ENCODE results near the gene CEBPA. TPM values are rescaled to one million over a fixed set of nuclear protein-coding genes. Genes with fewer than 3 reads are reported as not detected.

CEBPA gene
- polyA plus RNA-seq, 3 donors: 17.9 to 76.3 (median 47.5) TPM

- no peak overlapping the region for H3K4me2 ChIP-seq (replicated peaks; ENCODE audit: extremely low read depth, low read length, poor library complexity, severe bottlenecking)
- Mint-ChIP-seq H3K4me3 (no peak overlapping the region), H3K27ac (no peak overlapping the region), H3K36me3 (no peaks in the 10 kb centered on the region), H3K9me3 (peaks cover 0 to 1% (median 0%) of the 10 kb centered on the region in 7 donors), H3K27me3 (ENCODE audit: low read depth in 3 of 3) (peaks cover 0 to 2% (median 2%) of the 10 kb centered on the region in 3 donors), H3K4me1 (peaks cover 48% of the 10 kb centered on the region)
- H3K36me3 ChIP-seq (replicated peaks in 1 of 2; ENCODE audit: control insufficient read depth in 1 of 2, insufficient read depth in 2 of 2, low read length in 2 of 2): no peaks in the 10 kb centered on the region
- DNase-seq: no peak
- intact Hi-C loops (cut with micrococcal nuclease): no loop called here
- WGBS (ENCODE audit: insufficient coverage): 93% methylated on average over 5 of the region's 5 CpGs
- peaks cover 46 to 47% of the 10 kb centered on the region in 2 donors for H3K4me1 ChIP-seq (ENCODE audit: control insufficient read depth in 1 of 2, insufficient read depth in 2 of 2, low read length in 2 of 2)
- no peak overlapping the region for H3K9ac ChIP-seq (ENCODE audit: insufficient read depth, low read length, poor library complexity, severe bottlenecking)
- no peaks in the 10 kb centered on the region for H3K79me2 ChIP-seq (ENCODE audit: insufficient read depth, low read length)
- no peak for TF ChIP-seq CTCF (IDR thresholded peaks at IDR 0.05)
- no peaks in the 10 kb centered on the region for H3K27me3 ChIP-seq (ENCODE audit: control insufficient read depth in 2 of 2, insufficient read depth in 2 of 2, low read length in 2 of 2)
- H3K9me3 ChIP-seq (replicated peaks in 1 of 2; ENCODE audit: control insufficient read depth in 1 of 2, insufficient read depth in 1 of 2, low read length in 2 of 2): no peaks in the 10 kb centered on the region
- H3K4me3 ChIP-seq (replicated peaks in 1 of 3; ENCODE audit: low read depth in 2 of 3, low read length in 3 of 3): no peak overlapping the region
- H4K20me1 ChIP-seq (ENCODE audit: insufficient read depth, low read length): no peaks in the 10 kb centered on the region
- no peak overlapping the region for H3K27ac ChIP-seq (ENCODE audit: low read depth in 1 of 2, low read length in 2 of 2)
- H2AFZ ChIP-seq (ENCODE audit: insufficient read depth, low read depth, low read length, poor library complexity, severe bottlenecking): no peak overlapping the region
Observed at GRCh38 chr19:33335446-33335845, 33.1 kb upstream of the CEBPA start.

DNA sequence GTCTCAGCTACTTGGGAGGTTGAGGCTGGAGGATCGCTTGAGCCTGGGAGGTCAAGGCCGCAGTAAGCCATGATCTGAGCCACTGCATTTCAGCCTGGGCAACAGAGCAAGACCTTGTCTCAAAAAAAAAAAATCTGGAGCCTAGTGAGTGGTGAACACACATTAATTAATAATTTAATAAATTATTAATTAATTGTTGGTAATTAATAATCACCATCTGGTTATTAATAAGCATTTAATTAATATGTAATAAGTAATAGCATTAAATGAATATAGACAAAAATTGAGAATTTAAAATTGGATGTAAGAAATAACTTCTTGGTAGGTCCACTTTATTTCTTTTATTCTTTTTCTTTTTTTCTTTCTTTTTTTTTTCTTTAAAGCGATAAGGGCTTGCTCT lies 31.9 kb upstream of the CEBPA start:
- intact Hi-C loops (cut with micrococcal nuclease): loop anchor here in 1 of 2 donors (5.0 kb wide), 1 partner anchor 38 kb away; the partner anchor contains the start of gene CEBPG
- no peaks in the 10 kb centered on the region for H3K79me2 ChIP-seq (ENCODE audit: insufficient read depth, low read length)
- H3K9me3 ChIP-seq (replicated peaks in 1 of 2; ENCODE audit: control insufficient read depth in 1 of 2, insufficient read depth in 1 of 2, low read length in 2 of 2): no peaks in the 10 kb centered on the region
- H3K9ac ChIP-seq (ENCODE audit: insufficient read depth, low read length, poor library complexity, severe bottlenecking): no peak overlapping the region
- no peaks in the 10 kb centered on the region for H3K36me3 ChIP-seq (replicated peaks in 1 of 2; ENCODE audit: control insufficient read depth in 1 of 2, insufficient read depth in 2 of 2, low read length in 2 of 2)
- no peak overlapping the region for H3K27ac ChIP-seq (ENCODE audit: low read depth in 1 of 2, low read length in 2 of 2)
- Mint-ChIP-seq H3K36me3 (no peaks in the 10 kb centered on the region), H3K4me1 (peaks cover 51% of the 10 kb centered on the region), H3K27ac (peak overlapping the region in 1 of 7 donors; percentile 60), H3K4me3 (no peak overlapping the region), H3K27me3 (ENCODE audit: low read depth in 3 of 3) (peaks cover 0 to 3% (median 2%) of the 10 kb centered on the region in 3 donors), H3K9me3 (peaks cover 0 to 1% (median 0%) of the 10 kb centered on the region in 7 donors)
- H4K20me1 ChIP-seq (ENCODE audit: insufficient read depth, low read length): no peaks in the 10 kb centered on the region
- H3K4me3 ChIP-seq (replicated peaks in 1 of 3; ENCODE audit: low read depth in 2 of 3, low read length in 3 of 3): no peak overlapping the region
- H3K4me1 ChIP-seq (ENCODE audit: control insufficient read depth in 1 of 2, insufficient read depth in 2 of 2, low read length in 2 of 2): peaks cover 50% of the 10 kb centered on the region in 2 donors
- H3K4me2 ChIP-seq (replicated peaks; ENCODE audit: extremely low read depth, low read length, poor library complexity, severe bottlenecking): no peak overlapping the region
- DNase-seq: no peak
- H2AFZ ChIP-seq (ENCODE audit: insufficient read depth, low read depth, low read length, poor library complexity, severe bottlenecking): no peak overlapping the region
- no peak for TF ChIP-seq CTCF (IDR thresholded peaks at IDR 0.05)
- WGBS (ENCODE audit: insufficient coverage): 100% methylated on average over 1 of the region's 3 CpGs
- no peaks in the 10 kb centered on the region for H3K27me3 ChIP-seq (ENCODE audit: control insufficient read depth in 2 of 2, insufficient read depth in 2 of 2, low read length in 2 of 2)
